Tibial nerve (tissue), 4 donors: Measurements from ENCODE around the gene GAL3ST1. TPM values are rescaled to one million over a fixed set of nuclear protein-coding genes. Genes with fewer than 3 reads are reported as not detected.

Experiments
- DNase-seq, 2 donors: peaks; one replicate each; pipeline ENCODE4 v3.0.0-alpha.2; 2019; ENCODE audit warnings: low spot score in 2 of 2
- H3K27ac ChIP-seq, 4 donors: fragments of 200-600 bp; sonication (generic) in 3 of 4; one replicate each; pipeline ENCODE4 v1.5.1; 2017 to 2019; ENCODE audit warnings: mild to moderate bottlenecking in 1 of 4
- H3K27me3 ChIP-seq, 2 donors: fragments of 200-600 bp; sonication (generic) in 1 of 2; one replicate each; pipeline versions ENCODE4 v1.5.1 to v1.6.0; 2017 to 2019
- H3K36me3 ChIP-seq, 3 donors: fragments of 200-600 bp; sonication (generic); one replicate each; pipeline ENCODE4 v1.5.1; 2018 to 2019
- H3K4me1 ChIP-seq, 4 donors: fragments of 200-600 bp; sonication (generic) in 3 of 4; one replicate each; pipeline ENCODE4 v1.5.1; 2017 to 2019
- H3K4me3 ChIP-seq, 4 donors: fragments of 200-600 bp; sonication (generic) in 3 of 4; one replicate each; pipeline ENCODE4 v1.5.1; 2017 to 2019; ENCODE audit warnings: mild to moderate bottlenecking in 1 of 4, moderate library complexity in 1 of 4
- H3K9me3 ChIP-seq, 4 donors: fragments of 200-600 bp; sonication (generic) in 3 of 4; one replicate each; pipeline ENCODE4 v1.5.1; 2017 to 2019
- EP300 ChIP-seq, 2 donors: sonication (generic); formaldehyde crosslinking; IDR thresholded peaks; one replicate each; pipeline ENCODE4 v1.6.1; 2017; ENCODE audit warnings: antibody characterized with exemption in 2 of 2, mild to moderate bottlenecking in 1 of 2
- POLR2A ChIP-seq, 2 donors: fragments of 450-650 bp; IDR thresholded peaks; one replicate each; pipeline ENCODE4 v1.6.1; 2017; ENCODE audit warnings: antibody characterized with exemption in 2 of 2, mild to moderate bottlenecking in 2 of 2, moderate library complexity in 2 of 2
- WGBS, 2 donors: methylation state at CpG; one replicate each; pipeline ENCODE4 v1.1.5; 2018; 5-methylcytosine and 5-hydroxymethylcytosine counted together
- total RNA-seq, 4 donors: library from RNA; depleted of rRNA; stranded (reverse); fragments of >200 nt; gene quantifications; one replicate each; pipeline ENCODE4 v1.1.0, GENCODE V29; 2016
- TF ChIP-seq, protein P1 (sequence below), 5 experiments: fragments of 200-600 bp in 3 of 5; fragments of 450-650 bp in 2 of 5; sonication (generic) in 3 of 5; IDR thresholded peaks; one replicate each; pipeline ENCODE4 v1.5.1; 2016 to 2019; ENCODE audit warnings: antibody characterized with exemption in 5 of 5, mild to moderate bottlenecking in 3 of 5, moderate library complexity in 2 of 5

The GAL3ST1 gene
- total RNA-seq, 4 donors from 2014 or later, result 17.4 to 22.2 (median 18.8) TPM

- Histone ChIP-seq H3K27me3 (peaks cover 0 to 18% of the 10 kb centered on the region in 2 donors), H3K4me3 (no peak overlapping the region), H3K9me3 (no peaks in the 10 kb centered on the region), H3K36me3 (no peaks in the 10 kb centered on the region), H3K27ac (no peak overlapping the region), H3K4me1 (peaks cover 0 to 14% (median 3%) of the 10 kb centered on the region in 4 donors)
- TF ChIP-seq EP300 (IDR thresholded peaks at IDR 0.05), result no peak
- TF ChIP-seq, protein P1, sequence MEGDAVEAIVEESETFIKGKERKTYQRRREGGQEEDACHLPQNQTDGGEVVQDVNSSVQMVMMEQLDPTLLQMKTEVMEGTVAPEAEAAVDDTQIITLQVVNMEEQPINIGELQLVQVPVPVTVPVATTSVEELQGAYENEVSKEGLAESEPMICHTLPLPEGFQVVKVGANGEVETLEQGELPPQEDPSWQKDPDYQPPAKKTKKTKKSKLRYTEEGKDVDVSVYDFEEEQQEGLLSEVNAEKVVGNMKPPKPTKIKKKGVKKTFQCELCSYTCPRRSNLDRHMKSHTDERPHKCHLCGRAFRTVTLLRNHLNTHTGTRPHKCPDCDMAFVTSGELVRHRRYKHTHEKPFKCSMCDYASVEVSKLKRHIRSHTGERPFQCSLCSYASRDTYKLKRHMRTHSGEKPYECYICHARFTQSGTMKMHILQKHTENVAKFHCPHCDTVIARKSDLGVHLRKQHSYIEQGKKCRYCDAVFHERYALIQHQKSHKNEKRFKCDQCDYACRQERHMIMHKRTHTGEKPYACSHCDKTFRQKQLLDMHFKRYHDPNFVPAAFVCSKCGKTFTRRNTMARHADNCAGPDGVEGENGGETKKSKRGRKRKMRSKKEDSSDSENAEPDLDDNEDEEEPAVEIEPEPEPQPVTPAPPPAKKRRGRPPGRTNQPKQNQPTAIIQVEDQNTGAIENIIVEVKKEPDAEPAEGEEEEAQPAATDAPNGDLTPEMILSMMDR (IDR thresholded peaks at IDR 0.05), result no peak
- TF ChIP-seq POLR2A (IDR thresholded peaks at IDR 0.05), result no peak
- no peak for DNase-seq
- WGBS, 2 donors, result 73 to 79% methylated on average over 6 of the region's 6 CpGs
Observed at GRCh38 chr22:30538280-30538679, 36.2 kb downstream of the GAL3ST1 start.

- H3K36me3 ChIP-seq, result no peaks in the 10 kb centered on the region
- H3K4me1 ChIP-seq, result peaks cover 0 to 6% (median 0%) of the 10 kb centered on the region in 4 donors
- no peak for DNase-seq
- no peak overlapping the region for H3K27ac ChIP-seq
- H3K4me3 ChIP-seq, result no peak overlapping the region
- H3K9me3 ChIP-seq, result no peaks in the 10 kb centered on the region
- no peak for TF ChIP-seq EP300 (IDR thresholded peaks at IDR 0.05)
- peaks cover 0 to 7% of the 10 kb centered on the region in 2 donors for H3K27me3 ChIP-seq
- 77 to 81% methylated on average over 9 of the region's 9 CpGs for WGBS, 2 donors
Observed at GRCh38 chr22:30537083-30537731, 37.3 kb downstream of the GAL3ST1 start.

- no peaks in the 10 kb centered on the region for H3K9me3 ChIP-seq
- TF ChIP-seq EP300 (IDR thresholded peaks at IDR 0.05), result no peak
- TF ChIP-seq POLR2A (IDR thresholded peaks at IDR 0.05), result no peak
- TF ChIP-seq, protein P1 (IDR thresholded peaks at IDR 0.05), result no peak
- peaks cover 0 to 4% (median 0%) of the 10 kb centered on the region in 3 donors for H3K36me3 ChIP-seq
- WGBS, 2 donors, result 91 to 93% methylated on average over 4 of the region's 4 CpGs
- no peak overlapping the region for H3K4me3 ChIP-seq
- H3K4me1 ChIP-seq, result no peaks in the 10 kb centered on the region
- no peak for DNase-seq
- H3K27ac ChIP-seq, result no peak overlapping the region
- no peaks in the 10 kb centered on the region for H3K27me3 ChIP-seq
Observed at GRCh38 chr22:30535182-30535581, 39.3 kb downstream of the GAL3ST1 start.

DNA sequence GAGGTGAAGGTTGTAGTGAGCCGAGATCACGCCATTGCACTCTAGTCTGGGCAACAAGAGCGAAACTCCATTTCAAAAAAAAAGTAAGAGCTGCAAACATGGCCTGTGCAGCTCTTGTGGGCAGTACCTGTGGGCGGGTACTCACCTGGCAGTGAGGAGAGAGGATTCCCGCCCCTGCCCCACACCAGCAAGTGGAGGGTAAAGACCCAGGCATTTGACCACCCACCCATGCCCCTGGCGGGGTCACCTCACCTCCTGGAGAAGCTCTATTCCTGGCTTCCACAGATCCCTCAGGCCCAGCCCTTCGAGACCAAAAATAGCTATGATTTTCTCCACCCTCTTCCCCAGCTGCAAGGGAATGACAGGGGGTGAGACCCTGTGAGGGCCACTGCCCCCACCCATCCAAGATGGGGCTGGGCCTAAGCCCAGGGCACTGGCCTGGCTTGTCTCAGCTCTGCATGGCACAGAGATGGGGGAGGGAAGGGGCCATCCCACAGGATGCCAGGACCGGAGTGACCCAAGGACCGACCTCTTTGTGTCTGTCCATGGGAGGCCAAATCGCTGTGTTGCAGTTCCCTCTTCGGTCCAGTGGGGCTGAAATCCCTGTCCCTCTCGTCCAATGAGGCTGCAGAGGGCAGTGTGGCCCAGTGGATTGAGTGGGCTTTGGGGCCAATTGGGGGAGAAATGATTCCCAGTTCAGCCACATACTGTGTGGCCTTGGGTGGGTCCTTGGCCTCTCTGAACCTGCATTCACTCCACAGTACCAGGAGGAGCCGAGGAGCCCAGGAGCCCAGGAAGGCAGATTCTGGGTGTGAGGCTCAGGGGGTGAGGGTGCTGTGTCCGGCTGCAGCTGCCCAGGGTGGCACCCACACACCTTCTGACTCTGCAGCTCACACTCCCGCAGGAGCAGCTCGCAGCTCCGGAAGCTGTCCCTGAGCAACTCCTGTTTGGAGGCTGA, 42.5 kb downstream of the GAL3ST1 start:
- Histone ChIP-seq H3K36me3 (peaks cover 0 to 4% (median 0%) of the 10 kb centered on the region in 3 donors), H3K9me3 (no peaks in the 10 kb centered on the region), H3K27ac (no peak overlapping the region), H3K27me3 (no peaks in the 10 kb centered on the region), H3K4me3 (no peak overlapping the region), H3K4me1 (no peaks in the 10 kb centered on the region)
- TF ChIP-seq POLR2A (IDR thresholded peaks at IDR 0.05) (no peak), EP300 (IDR thresholded peaks at IDR 0.05) (no peak)
- TF ChIP-seq, protein P1 (IDR thresholded peaks at IDR 0.05), result no peak
- WGBS, 2 donors, result 80 to 87% methylated on average over 10 to 17 of the region's 17 CpGs
- no peak for DNase-seq

DNA sequence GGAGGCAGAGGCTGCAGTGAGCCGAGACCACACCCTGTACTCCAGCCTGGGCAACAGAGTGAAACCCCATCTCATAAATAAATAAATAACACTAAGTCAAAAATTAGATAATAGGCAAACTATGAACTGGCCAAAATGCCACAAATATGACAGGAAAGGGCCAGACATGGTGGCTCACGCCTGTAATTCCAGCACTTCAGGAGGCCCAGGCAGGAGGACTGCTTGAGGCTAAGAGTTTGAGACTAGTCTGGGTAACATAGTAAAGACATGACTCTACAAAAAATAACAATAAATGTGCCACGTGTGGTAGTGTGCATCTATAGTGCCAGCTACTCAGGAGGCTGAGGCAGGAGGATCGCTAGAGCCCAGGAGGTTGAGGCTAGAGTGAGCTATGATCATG, 47.8 kb downstream of the GAL3ST1 start:
- TF ChIP-seq EP300 (IDR thresholded peaks at IDR 0.05) (no peak), POLR2A (IDR thresholded peaks at IDR 0.05) (no peak)
- TF ChIP-seq, protein P1 (IDR thresholded peaks at IDR 0.05), result no peak

More for the DNA sequence above, 47.8 kb downstream of the GAL3ST1 start:
- H3K4me1 ChIP-seq, result no peaks in the 10 kb centered on the region
- no peaks in the 10 kb centered on the region for H3K27me3 ChIP-seq
- DNase-seq, result no peak
- H3K4me3 ChIP-seq, result no peak overlapping the region
- H3K9me3 ChIP-seq, result no peaks in the 10 kb centered on the region
- WGBS, 2 donors, result 89 to 91% methylated on average over 4 of the region's 4 CpGs
- no peak overlapping the region for H3K27ac ChIP-seq
- no peaks in the 10 kb centered on the region for H3K36me3 ChIP-seq
